Calu3 (cell line): ENCODE results near the gene CLDN6. TPM values are rescaled to one million over a fixed set of nuclear protein-coding genes. Genes with fewer than 3 reads are reported as not detected.
A peak's percentile ranks its signal among the peaks of the same experiment; 100 is the strongest.

ENCODE experiments used
- BruUV-seq: library from RNA; stranded (reverse); fragments of 400-500 nt; replicated peaks from 2 replicates; lab custom pipeline; 2021; lab: Mats Ljungman, UMichigan
- CTCF ChIA-PET: fragments of 300-600 bp; sonication (Branson Sonifier 250); formaldehyde crosslinking; loops from one replicate; lab custom pipeline; 2022; ENCODE audit warnings: antibody characterized with exemption; lab: Charles Lee
- DNase-seq: peaks from one replicate; pipeline ENCODE4 v3.0.0; 2022
- H3K27ac Mint-ChIP-seq: one replicate; pipeline ENCODE4 v1.8.0; 2022; ENCODE audit warnings: mixed read lengths; ENCODE audit not compliant: unreplicated experiment
- H3K27me3 Mint-ChIP-seq: one replicate; pipeline ENCODE4 v1.8.0; 2022; ENCODE audit warnings: mixed read lengths; ENCODE audit not compliant: unreplicated experiment
- H3K36me3 Mint-ChIP-seq: one replicate; pipeline ENCODE4 v1.8.0; 2022; ENCODE audit warnings: mild to moderate bottlenecking, moderate library complexity, mixed read lengths; ENCODE audit not compliant: insufficient read depth, unreplicated experiment
- H3K4me1 Mint-ChIP-seq: one replicate; pipeline ENCODE4 v1.8.0; 2022; ENCODE audit warnings: mild to moderate bottlenecking, low read depth, mixed read lengths; ENCODE audit not compliant: unreplicated experiment
- H3K4me3 Mint-ChIP-seq: one replicate; pipeline ENCODE4 v1.8.0; 2022; ENCODE audit warnings: mild to moderate bottlenecking, low read depth, moderate library complexity, mixed read lengths; ENCODE audit not compliant: unreplicated experiment
- H3K9me3 Mint-ChIP-seq: one replicate; pipeline ENCODE4 v1.8.0; 2022; ENCODE audit warnings: low read depth, mixed read lengths; ENCODE audit not compliant: unreplicated experiment
- CTCF ChIP-seq: fragments of 200-600 bp; IDR thresholded peaks from one replicate; pipeline ENCODE4 v1.8.0; 2022; ENCODE audit warnings: antibody characterized with exemption; ENCODE audit not compliant: unreplicated experiment
- intact Hi-C: fragments of 100-400 bp; cut with micrococcal nuclease; formaldehyde crosslinking; loops from one replicate; pipeline ENCODE4 v1.10.0; 2022; ENCODE audit not compliant: unreplicated experiment
- total RNA-seq: library from RNA; stranded (reverse); gene quantifications from 2 replicates; pipeline ENCODE4 v1.2.3, GENCODE V29; 2022

Gene CLDN6
- total RNA-seq, 1 experiment from 2014 or later, result 2.1 TPM

- H3K4me3 Mint-ChIP-seq, result peak overlapping the region; percentile 80
- intact Hi-C loops, result no loop called here
- TF ChIP-seq CTCF, result no peak
- peaks cover 30% of the 10 kb centered on the region for H3K4me1 Mint-ChIP-seq
- peak overlapping the region; percentile 89 for H3K27ac Mint-ChIP-seq
- H3K36me3 Mint-ChIP-seq, result peaks cover 87% of the 10 kb centered on the region
- no peaks in the 10 kb centered on the region for H3K9me3 Mint-ChIP-seq
- DNase-seq, result no peak
- TSS peak; percentile 40 for BruUV-seq
- H3K27me3 Mint-ChIP-seq, result no peaks in the 10 kb centered on the region
- CTCF ChIA-PET, result interaction anchor here (0.6 to 7.8 kb wide), 5 partner anchors 8 to 1105 kb away, joined by 3 to 126 read pairs (median 6); partner anchors contain the start of genes HS3ST6 and ZNF213
Observed at GRCh38 chr16:3022684-3023414, 4.9 kb upstream of the CLDN6 start.

DNA sequence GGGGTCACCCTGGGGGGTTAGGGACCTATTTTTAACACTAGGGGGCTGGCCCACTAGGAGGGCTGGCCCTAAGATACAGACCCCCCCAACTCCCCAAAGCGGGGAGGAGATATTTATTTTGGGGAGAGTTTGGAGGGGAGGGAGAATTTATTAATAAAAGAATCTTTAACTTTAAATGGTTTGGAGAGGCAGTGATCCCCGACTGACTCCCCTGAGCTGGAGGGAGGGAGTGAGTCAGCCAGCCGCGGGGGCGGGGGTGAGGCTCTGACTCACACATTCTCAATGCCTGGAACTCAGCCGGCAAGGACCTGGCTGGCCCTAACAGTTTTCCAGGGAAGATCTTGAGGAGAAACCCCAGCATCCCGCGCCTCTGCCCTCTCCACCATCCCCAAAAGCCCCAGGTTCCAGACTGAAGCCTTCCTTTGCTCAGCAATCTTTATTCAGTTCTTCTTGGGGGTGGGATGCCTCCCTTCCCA, 4.3 kb upstream of the CLDN6 start:
- H3K4me1 Mint-ChIP-seq, result peaks cover 30% of the 10 kb centered on the region
- H3K36me3 Mint-ChIP-seq, result peaks cover 84% of the 10 kb centered on the region
- H3K4me3 Mint-ChIP-seq, result peak overlapping the region; percentile 80
- CTCF ChIA-PET, result interaction anchor here (0.6 to 7.8 kb wide), 6 partner anchors 9 to 1104 kb away, joined by 3 to 126 read pairs (median 4); partner anchors contain the start of genes HS3ST6 and ZNF213
- intact Hi-C loops, result no loop called here
- no peaks in the 10 kb centered on the region for H3K27me3 Mint-ChIP-seq
- TF ChIP-seq CTCF, result no peak
- no TSS peak for BruUV-seq
- peak overlapping the region; percentile 89 for H3K27ac Mint-ChIP-seq
- H3K9me3 Mint-ChIP-seq, result no peaks in the 10 kb centered on the region
- peak; percentile 98 for DNase-seq

DNA sequence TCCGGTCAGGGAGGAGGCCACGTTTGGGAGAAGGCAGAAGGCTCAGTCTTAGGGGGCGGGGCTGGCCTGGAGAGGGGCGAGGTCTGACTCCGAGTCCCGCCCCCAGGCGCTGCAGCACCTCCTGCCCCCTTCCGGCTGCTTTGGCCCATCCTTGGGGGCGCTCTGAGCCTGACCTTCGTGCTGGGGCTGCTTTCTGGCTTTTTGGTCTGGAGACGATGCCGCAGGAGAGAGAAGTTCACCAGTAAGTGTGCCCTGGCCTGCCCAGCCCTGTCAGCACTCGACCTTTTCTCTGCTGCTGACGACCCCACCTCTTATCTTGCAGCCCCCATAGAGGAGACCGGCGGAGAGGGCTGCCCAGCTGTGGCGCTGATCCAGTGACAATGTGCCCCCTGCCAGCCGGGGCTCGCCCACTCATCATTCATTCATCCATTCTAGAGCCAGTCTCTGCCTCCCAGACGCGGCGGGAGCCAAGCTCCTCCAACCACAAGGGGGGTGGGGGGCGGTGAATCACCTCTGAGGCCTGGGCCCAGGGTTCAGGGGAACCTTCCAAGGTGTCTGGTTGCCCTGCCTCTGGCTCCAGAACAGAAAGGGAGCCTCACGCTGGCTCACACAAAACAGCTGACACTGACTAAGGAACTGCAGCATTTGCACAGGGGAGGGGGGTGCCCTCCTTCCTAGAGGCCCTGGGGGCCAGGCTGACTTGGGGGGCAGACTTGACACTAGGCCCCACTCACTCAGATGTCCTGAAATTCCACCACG, 3.6 kb upstream of the CLDN6 start:
- intact Hi-C loops, result no loop called here
- Mint-ChIP-seq H3K36me3 (peaks cover 81% of the 10 kb centered on the region), H3K4me1 (peaks cover 30% of the 10 kb centered on the region), H3K4me3 (peak overlapping the region; percentile 80), H3K27me3 (no peaks in the 10 kb centered on the region), H3K9me3 (no peaks in the 10 kb centered on the region), H3K27ac (peak overlapping the region; percentile 89)
- peak; percentile 96 for DNase-seq
- CTCF ChIA-PET, result interaction anchor here (0.6 to 7.8 kb wide), 9 partner anchors 9 to 113 kb away, joined by 3 to 126 read pairs (median 3); partner anchors contain the start of gene ZNF213
- TF ChIP-seq CTCF, result no peak
- BruUV-seq, result TSS peak; percentile 63
